GM18508 (cell line): ENCODE results near the gene PLA2G4D.

Source experiments
- ATAC-seq: cut with Tn5 transposase; IDR thresholded peaks from one replicate; pipeline ENCODE4 v1.9.1; 2021; ENCODE audit warnings: moderate number of reproducible peaks; ENCODE audit not compliant: insufficient read depth, unreplicated experiment

Gene PLA2G4D

DNA sequence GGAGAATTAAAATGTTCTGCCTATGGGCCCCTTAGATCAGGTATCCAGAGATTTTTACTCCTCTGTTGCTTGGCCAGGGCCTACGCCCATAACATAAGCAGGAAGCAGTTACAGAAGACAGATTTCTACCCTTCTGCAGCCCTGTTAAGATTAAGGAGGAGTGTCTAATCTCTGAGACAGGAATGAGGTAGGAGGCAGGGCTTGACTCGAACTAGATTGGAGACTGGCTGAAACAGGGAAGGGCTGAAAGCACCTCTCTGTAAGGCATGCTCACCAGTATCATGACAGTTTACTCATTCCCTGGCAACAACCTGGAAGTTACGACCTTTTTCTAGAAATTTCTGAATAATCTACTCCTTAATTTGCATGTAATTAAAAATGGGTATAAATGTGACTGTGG, 16.7 kb downstream of the PLA2G4D start:
- ATAC-seq: no peak

DNA sequence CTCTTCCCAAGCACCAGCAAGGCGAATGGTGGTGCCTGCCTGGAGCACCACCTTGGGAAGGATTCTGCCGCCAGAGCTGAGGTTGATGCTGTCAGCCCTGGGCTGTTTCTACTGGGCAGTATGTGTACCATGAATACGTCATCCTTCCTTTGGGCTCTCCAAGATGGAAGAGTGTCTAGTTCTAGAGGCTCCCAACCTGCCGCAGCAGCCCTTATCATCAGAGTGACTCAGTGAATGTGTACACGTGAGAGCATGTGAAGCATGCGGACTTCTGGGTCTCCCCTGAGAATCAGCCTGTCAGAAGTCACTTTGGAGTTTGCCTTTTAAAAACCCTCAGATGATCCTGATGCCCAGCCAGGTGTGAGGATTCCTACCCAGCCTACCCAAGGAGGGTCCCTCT, 20.9 kb downstream of the PLA2G4D start:
- ATAC-seq: no peak

- ATAC-seq: no peak
Observed at GRCh38 chr15:42072141-42072685, 22.1 kb downstream of the PLA2G4D start.

GRCh38 chr15:42071717-42072116, 22.6 kb downstream of the PLA2G4D start:
- ATAC-seq: no peak

DNA sequence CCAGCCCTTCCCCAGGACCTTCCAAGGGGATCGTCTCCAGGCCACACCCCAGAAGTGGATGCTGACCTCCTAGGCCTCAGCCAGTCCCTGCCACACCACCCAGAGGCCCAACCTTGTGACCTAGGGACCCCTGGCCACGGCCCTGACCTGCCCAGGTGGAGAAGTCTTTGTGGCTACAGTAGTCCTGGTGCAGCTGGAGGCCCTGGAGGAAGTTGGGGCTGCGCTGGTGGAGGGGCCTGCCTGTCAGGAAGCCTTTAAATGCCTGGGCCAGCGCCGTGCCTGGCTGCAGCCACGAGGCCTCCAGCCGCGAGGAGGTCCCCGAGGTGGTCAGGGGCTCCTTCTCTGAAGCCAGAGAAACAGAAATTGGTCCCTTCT, 23.4 kb downstream of the PLA2G4D start:
- ATAC-seq: no peak

DNA sequence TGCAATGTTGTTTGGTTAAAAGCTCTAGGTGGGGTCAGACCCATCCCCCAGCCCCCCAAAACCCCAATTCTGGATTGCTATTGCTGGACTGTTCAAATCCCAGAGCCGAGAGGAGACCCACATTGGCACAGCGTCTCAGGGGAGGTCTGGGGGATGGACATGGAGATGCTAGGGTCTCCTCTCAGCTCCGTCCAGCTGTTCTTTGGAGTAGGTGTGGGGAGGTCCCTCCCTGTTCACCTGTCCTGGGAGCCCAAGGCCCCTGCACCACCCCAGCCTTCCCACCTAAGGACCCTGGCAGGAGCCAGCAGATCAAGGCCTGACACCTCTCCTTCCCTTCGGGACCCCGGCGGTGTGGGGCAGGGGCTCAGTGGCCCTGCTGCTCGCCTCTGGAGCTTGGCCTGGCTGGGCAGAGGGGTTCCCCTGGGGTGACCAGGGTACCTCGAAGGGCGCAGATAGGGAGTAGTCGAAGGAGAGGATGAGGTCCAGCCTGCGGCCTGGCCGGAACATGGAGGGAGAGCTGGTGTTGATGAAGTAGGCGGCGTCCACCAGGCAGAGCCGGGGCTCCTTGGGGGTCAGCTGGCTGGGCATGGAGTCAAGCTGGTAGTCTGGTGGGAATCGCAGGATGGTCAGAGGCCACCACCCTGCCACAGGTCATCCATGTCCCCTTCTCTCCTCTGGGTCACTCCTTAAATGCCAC, 23.9 kb downstream of the PLA2G4D start:
- ATAC-seq: no peak

GRCh38 chr15:42069496-42070278, 24.7 kb downstream of the PLA2G4D start:
- no peak for ATAC-seq

GRCh38 chr15:42069025-42069424, 25.3 kb downstream of the PLA2G4D start:
- no peak for ATAC-seq

GRCh38 chr15:42068601-42069000, 25.8 kb downstream of the PLA2G4D start:
- no peak for ATAC-seq

DNA sequence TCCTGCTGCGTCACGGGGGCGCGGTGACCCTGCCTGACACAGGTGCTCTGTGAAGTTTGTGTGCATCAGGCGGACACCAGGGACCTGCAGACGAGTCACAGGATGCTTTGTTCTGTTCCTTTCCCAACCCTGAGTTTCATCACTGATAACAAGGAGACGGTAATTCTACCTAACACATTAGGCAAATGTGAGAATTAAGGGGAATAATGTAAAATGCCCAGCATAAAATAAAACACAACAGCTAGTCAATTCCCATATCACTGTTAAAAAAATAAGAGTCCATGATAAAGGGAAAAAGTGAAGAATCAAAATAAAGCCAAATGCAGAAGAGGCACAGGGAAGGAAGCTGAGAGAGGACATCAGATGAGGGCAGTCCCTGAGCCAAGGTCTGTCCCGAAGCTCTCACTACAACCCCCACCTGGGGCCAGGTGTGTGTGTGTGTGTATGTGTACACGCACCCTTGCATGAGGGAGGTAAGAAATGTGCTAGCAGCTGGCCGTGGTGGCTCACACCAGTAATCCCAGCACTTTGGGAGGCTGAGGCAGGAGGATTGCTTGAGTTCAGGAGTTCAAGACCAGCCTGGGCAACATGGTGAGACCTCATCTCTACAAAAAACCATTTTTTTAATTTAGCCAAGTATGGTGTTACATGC, 27.5 kb downstream of the PLA2G4D start:
- ATAC-seq: no peak

GRCh38 chr15:42065468-42065867, 28.9 kb downstream of the PLA2G4D start:
- ATAC-seq: no peak

DNA sequence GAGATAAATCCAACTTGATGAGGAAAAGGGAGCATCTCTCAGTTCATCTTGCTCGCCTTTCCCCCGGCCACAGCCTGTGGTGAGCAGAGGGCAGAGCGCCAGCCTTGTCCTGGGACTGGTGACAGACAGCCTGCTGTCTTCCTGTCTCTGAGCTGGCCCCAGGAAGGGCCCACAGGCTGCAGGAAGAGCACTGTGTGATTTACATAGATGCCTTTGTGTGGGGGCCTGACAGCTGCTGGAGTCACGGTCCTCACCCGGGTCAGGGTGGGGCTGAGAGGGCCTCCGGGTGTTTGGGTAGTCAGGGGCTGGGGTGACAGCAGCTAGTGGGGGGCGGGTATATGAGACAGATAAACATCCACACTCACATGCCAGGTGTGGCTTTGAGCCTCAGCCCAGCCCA, 29.3 kb downstream of the PLA2G4D start:
- no peak for ATAC-seq

DNA sequence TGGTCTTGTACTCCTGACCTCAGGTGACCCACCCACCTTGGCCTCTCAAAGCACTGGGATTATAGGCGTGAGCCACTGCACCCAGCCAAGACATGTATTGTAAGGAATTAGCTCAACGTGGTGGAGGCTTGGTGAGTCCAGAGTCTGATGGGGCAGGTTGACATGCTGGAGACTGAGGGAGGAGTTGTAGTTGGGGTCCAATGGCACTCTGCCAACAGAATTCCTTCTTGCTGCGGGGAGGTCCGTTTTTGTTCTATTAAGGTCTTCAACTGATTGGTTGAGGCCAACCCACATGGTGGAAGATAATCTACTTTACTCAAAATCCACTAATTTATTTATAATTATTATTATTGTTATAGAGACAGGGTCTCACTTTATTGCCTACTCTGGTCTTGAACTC, 30.1 kb downstream of the PLA2G4D start:
- no peak for ATAC-seq

DNA sequence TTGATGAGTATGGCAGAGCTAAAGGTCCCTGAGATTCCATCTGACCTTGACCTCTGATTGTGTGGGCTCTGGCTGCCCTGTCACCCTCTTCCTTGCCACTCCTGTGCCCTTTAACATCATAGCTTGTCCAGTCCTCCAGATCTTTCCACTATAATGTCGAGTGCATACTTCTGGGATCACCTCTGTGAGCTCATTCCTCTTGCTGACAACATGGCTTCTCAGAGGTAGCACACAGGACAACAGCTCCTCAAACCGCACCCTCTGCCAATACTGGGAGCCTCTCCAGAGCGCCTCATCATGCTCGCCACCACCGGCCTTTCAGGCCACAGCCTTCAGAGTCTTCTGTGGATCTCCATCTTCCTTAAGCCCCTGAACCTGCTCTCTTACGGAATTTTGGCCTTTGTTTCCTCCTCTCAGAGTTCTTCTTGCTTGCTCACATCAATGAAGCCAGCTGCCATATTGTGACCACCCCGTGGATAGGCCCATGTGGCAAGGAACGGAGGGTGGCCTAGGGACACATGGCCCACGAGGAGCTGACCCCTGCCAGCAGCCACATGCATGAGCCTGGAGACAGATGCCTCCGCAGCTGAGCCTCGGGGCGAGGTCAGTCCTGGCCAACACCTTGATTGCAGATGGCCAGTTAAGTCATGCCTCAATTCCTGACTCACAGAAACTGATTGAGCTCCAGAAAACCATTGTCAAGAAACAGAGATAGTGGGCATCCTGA, 31.1 kb downstream of the PLA2G4D start:
- ATAC-seq: no peak

DNA sequence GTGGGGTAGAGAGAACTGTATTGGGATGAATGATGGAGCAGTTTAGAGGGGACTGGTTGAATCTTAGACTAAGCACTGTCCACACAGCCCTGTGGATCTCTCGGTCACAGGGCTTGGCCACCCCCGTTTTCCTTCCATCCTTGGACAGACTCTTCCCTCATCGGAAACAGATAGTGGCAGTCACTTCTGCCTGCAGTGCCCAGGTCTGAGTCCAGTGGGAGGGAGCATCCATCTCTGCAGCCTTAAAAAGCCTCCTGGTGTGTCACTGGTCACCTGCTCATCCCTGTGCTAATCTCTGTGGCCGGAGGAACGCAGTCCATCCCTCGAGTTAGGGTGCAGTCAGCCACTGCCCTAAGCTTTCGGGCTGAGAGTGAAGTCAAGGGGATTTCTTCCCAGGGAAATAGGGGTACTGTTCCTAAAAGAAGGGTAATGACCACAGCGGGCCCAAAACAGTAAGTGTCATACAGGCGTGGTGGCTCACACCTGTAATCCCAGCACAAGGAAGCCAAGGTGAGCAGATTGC, 32.0 kb downstream of the PLA2G4D start:
- no peak for ATAC-seq

DNA sequence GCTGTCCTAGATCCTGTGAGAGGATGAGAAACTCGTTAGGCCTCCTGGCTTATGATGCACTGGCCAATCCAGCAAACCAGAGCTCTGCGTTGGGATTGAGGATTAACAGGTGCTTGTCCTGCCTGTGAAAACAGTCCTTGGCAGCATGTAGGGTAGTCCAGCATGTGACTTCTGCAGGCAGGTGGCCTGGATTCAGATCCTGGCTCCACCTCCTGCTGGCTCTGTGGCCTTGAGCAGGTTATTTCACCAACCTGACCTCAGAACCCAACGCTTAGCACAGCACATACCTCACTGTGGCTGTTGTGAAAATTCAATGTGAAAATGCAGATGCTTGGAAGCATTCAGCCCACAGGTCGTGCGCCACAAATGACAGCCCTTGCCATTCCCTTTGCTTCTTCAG, 33.6 kb downstream of the PLA2G4D start:
- ATAC-seq: no peak

DNA sequence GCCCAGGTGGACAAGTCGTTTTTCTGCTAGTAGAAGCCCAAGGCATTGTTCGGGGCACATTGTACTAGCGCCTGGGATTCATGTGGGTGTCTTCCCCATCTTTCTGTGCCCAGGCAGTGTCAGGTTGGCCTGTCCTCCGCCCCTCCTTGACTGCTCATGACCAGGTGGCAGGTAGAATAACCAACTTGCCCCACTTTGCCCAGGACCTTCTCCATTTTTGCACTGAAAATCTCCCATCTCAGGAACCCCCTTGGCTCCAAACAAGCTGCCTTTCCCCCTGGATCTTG, 33.9 kb downstream of the PLA2G4D start:
- ATAC-seq: no peak

DNA sequence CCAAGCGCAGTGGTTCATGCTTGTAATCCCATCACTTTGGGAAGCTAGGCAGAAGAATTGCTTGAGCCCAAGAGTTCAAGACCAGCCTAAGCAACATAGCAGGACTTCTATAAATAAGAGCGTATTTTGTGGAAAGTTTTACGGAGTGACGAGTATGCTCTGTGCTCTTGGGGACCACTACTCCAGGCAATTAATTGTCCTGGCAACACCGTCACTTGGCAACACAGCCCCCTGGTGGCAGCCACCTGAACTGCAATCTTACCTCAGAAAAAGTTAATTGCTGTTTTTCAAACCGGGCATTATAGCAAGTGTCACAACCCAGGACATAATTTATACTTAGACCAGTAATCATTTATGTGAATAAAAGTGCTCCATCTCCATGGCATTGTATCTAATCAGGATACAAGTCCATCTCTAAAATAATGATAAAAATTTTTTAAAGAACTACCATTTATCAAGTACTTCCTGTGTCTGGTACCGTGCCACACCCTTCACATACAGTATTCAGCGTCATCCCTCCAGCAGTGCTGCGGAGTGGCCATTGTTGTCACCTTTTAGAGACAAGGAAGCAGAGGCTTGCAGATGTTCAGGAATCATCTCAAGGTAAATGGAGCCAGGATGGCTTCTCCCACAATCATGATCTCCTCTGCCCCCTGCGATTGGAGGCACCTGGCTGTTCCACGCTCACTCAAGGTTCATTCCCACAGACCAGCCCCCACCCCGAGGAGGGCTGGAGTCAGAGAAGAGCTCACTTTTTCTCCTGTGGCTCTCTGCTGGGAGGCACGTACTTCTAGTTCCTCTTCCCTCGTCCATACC, 34.5 kb downstream of the PLA2G4D start:
- ATAC-seq: no peak

DNA sequence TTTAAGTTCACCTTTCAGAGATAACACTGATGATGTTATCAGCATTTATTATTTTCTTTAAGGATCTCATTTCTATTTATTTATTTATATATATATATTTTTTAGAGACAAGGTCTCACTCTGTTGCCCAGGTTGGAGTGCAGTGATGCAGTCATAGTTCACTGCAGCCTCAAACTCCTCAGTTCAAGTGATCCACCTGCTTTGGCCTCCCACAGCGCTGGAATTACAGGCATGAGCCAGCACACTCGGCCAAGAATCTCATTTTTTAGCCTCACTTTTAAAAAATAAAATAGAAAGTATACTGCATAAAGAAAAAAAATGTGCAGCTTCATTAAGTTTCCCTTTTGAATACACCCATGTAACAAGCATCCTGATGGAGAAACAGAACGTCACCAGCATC, 35.6 kb downstream of the PLA2G4D start:
- no peak for ATAC-seq
